Fibroblast of peridontal ligament (primary cell): ENCODE measurements around the gene NOC2L.
"Not testable (repeated sequence)": the region's sequence is repeated elsewhere in the genome, so short reads cannot be mapped to it uniquely, and the experiment has no call there.

Source experiments
- DNase-seq: peaks from one replicate; pipeline ENCODE4 v3.0.0-alpha.2; 2010; ENCODE audit errors: extremely low read depth

NOC2L gene

GRCh38 chr1:904310-904950 is 54.6 kb downstream of the NOC2L start:
- peak; percentile 69 for DNase-seq

GRCh38 chr1:903721-904271 is 55.3 kb downstream of the NOC2L start:
- no peak for DNase-seq

- no peak for DNase-seq
Measured at GRCh38 chr1:903305-903704, 55.8 kb downstream of the NOC2L start.

- no peak for DNase-seq
Measured at GRCh38 chr1:902802-903201, 56.3 kb downstream of the NOC2L start.

GRCh38 chr1:901108-901859 is 57.8 kb downstream of the NOC2L start:
- no peak for DNase-seq

- no peak for DNase-seq
Measured at GRCh38 chr1:899636-900317, 59.3 kb downstream of the NOC2L start.

- not testable (repeated sequence) for DNase-seq
Measured at GRCh38 chr1:897951-898350, 61.1 kb downstream of the NOC2L start.

GRCh38 chr1:897226-897625 is 61.8 kb downstream of the NOC2L start:
- DNase-seq: no peak
